Spleen (tissue), 13 donors: Measurements from ENCODE around the gene ARHGAP24. TPM values are rescaled to one million over a fixed set of nuclear protein-coding genes. Genes with fewer than 3 reads are reported as not detected.

ENCODE experiments used
- DNase-seq: peaks from one replicate; pipeline ENCODE4 v3.0.0-alpha.2; 2020
- H3K27ac ChIP-seq, 8 donors: fragments of 200-600 bp; sonication (generic) in 7 of 8; 1 replicate in 4 of 8; 2 replicates in 4 of 8; pipeline versions ENCODE4 v1.5.0 to v1.8.0; 2016 to 2021; ENCODE audit warnings: inconsistent platforms in 4 of 8, mild to moderate bottlenecking in 4 of 8, moderate library complexity in 1 of 8
- H3K27me3 ChIP-seq, 7 donors: fragments of 200-600 bp; sonication (generic) in 6 of 7; replicated peaks in 1 of 7; 1 replicate in 4 of 7; 2 replicates in 3 of 7; pipeline versions ENCODE4 v1.5.0 to v1.8.0; 2016 to 2021; ENCODE audit warnings: inconsistent platforms in 3 of 7, mild to moderate bottlenecking in 1 of 7
- H3K36me3 ChIP-seq, 6 donors: fragments of 200-600 bp; sonication (generic) in 5 of 6; 1 replicate in 4 of 6; 2 replicates in 2 of 6; pipeline versions ENCODE4 v1.5.0 to v1.8.0; 2016 to 2021; ENCODE audit warnings: inconsistent platforms in 2 of 6
- H3K4me1 ChIP-seq, 6 donors: fragments of 200-600 bp; sonication (generic) in 5 of 6; 1 replicate in 3 of 6; 2 replicates in 3 of 6; pipeline versions ENCODE4 v1.5.0 to v1.8.0; 2016 to 2021; ENCODE audit warnings: inconsistent platforms in 3 of 6
- H3K4me3 ChIP-seq, 8 donors: fragments of 200-600 bp; sonication (generic) in 7 of 8; 1 replicate in 4 of 8; 2 replicates in 4 of 8; pipeline versions ENCODE4 v1.5.0 to v1.8.0; 2016 to 2021; ENCODE audit warnings: inconsistent platforms in 4 of 8, mild to moderate bottlenecking in 4 of 8, moderate library complexity in 2 of 8
- H3K9me3 ChIP-seq, 8 donors: fragments of 200-600 bp; sonication (generic) in 7 of 8; 1 replicate in 4 of 8; 2 replicates in 4 of 8; pipeline versions ENCODE4 v1.5.0 to v1.8.0; 2016 to 2021; ENCODE audit warnings: inconsistent platforms in 4 of 8
- CTCF ChIP-seq, 11 experiments: fragments of 200-600 bp in 7 of 11; fragments of 450-650 bp in 4 of 11; sonication (generic) in 4 of 11; IDR thresholded peaks in 8 of 11; conservative IDR thresholded peaks in 3 of 11; 1 replicate in 7 of 11; 2 replicates in 4 of 11; pipeline versions ENCODE4 v1.4.0 to v1.8.0; 2016 to 2021; ENCODE audit warnings: antibody characterized with exemption in 11 of 11, inconsistent platforms in 4 of 11, mild to moderate bottlenecking in 1 of 11
- POLR2A ChIP-seq, 3 donors: fragments of 450-650 bp; IDR thresholded peaks; one replicate each; pipeline ENCODE4 v1.5.1; 2017; ENCODE audit warnings: antibody characterized with exemption in 3 of 3, mild to moderate bottlenecking in 1 of 3
- POLR2AphosphoS5 ChIP-seq, 3 donors: sonication (generic); formaldehyde crosslinking; IDR thresholded peaks; one replicate each; pipeline ENCODE4 v1.5.1; 2017; ENCODE audit warnings: antibody characterized with exemption in 3 of 3
- WGBS, 5 donors: extraction: QIAGEN DNeasy Blood & Tissue Kit in 3 of 5; methylation state at CpG; one replicate each; pipeline versions ENCODE4 v1.1.5 to v1.1.7; 2013 to 2018; 5-methylcytosine and 5-hydroxymethylcytosine counted together
- intact Hi-C: fragments of 100-400 bp; cut with DNase I; formaldehyde crosslinking; loops from one replicate; pipeline ENCODE4 v1.15.0; 2023; ENCODE audit warnings: low total_unique reads
- long read RNA-seq, 2 donors: transcript quantifications; one replicate each; lab custom pipeline, GENCODE V29; 2026
- polyA plus RNA-seq, 3 donors: library from polyadenylated mRNA; stranded (reverse); fragments of 200-250 nt; gene quantifications; one replicate each; pipeline ENCODE4 v1.2.1, GENCODE V29; 2013
- total RNA-seq, 7 donors: library from RNA; depleted of rRNA in 3 of 7; stranded (reverse); fragments of >200 nt in 3 of 7; fragmentation: NEBNext Ultra II Directional in 4 of 7; extraction: Animal tissue kit (Norgen Biotek cat#: 25700) in 4 of 7; gene quantifications; one replicate each; pipeline versions ENCODE4 v1.1.0 to v1.2.1, GENCODE V29; 2016 to 2021
- donor health status: healthy with polysubstance abuse.
- donor health status: DM: no; HTN: no; CAD: no; lungs with moderate emphysema.
- donor health status: DM: no; HTN: no; CAD: no.
- donor health status: Bipolar disorder and iron deficiency.
- donor health status: healthy.
- donor health status: DM: no; HTN: no; CAD: no.
- donor health status: DM: yes; HTN: yes; CAD: no.

The ARHGAP24 gene
- 100 to 1,000 TPM; 104 to 199 (median 147) TPM for total RNA-seq
- polyA plus RNA-seq, result 10 to 100 TPM; 23.1 to 32.7 (median 24.4) TPM
- long read RNA-seq, donor 1, partial matches to known transcripts, result 0 of 4 reads
- long read RNA-seq, donor 1, other reads (novel, unspliced or antisense), result 0 of 4 reads
- long read RNA-seq, donor 2, full-length matches to known transcripts, result 1 of 1 reads
- long read RNA-seq, donor 2, partial matches to known transcripts, result 0 of 1 reads
- long read RNA-seq, donor 2, other reads (novel, unspliced or antisense), result 0 of 1 reads

- 1 to 6% (median 2%) methylated on average over 35 to 41 of the region's 41 CpGs for WGBS, 5 donors
- Histone ChIP-seq H3K27ac (peak within 1 kb of the TSS; percentile 77 to 94 (median 91)), H3K4me3 (peak within 1 kb of the TSS; percentile 46 to 77 (median 60)), H3K9me3 (no peaks in the 10 kb centered on the region), H3K36me3 (no peaks in the 10 kb centered on the region), H3K27me3 (no peaks in the 10 kb centered on the region), H3K4me1 (peaks cover 9 to 59% (median 26%) of the 10 kb centered on the region in 6 donors)
- peak; percentile 95 for DNase-seq
- intact Hi-C loops, result no loop called here
- TF ChIP-seq POLR2AphosphoS5 (IDR thresholded peaks at IDR 0.05) (peak; percentile 84 to 86 (median 85)), POLR2A (IDR thresholded peaks at IDR 0.05) (peak in 1 of 3 donors; percentile 54), CTCF (IDR thresholded peaks at IDR 0.05 in 8 of 11, conservative IDR thresholded peaks at IDR 0.05 in 3 of 11) (peak in 1 of 11 experiments; percentile 32)
These were observed at the start of gene ARHGAP24 for GRCh38 chr4:85474818-85475630. Gene ARHGAP24, plus strand, starts transcription at chr4:85475150.

GRCh38 chr4:85426366-85426765 is 48.6 kb upstream of the ARHGAP24 start:
- Histone ChIP-seq H3K4me1 (peaks cover 0 to 3% (median 0%) of the 10 kb centered on the region in 6 donors), H3K9me3 (no peaks in the 10 kb centered on the region), H3K27me3 (no peaks in the 10 kb centered on the region), H3K27ac (no peak overlapping the region), H3K36me3 (no peaks in the 10 kb centered on the region), H3K4me3 (no peak overlapping the region)
- DNase-seq, result no peak
- no peak for TF ChIP-seq POLR2AphosphoS5 (IDR thresholded peaks at IDR 0.05)
- intact Hi-C loops, result no loop called here
- WGBS, 5 donors, result 75 to 84% (median 80%) methylated on average over 3 of the region's 3 CpGs

GRCh38 chr4:85427123-85427522 is 47.8 kb upstream of the ARHGAP24 start:
- no peak for DNase-seq
- intact Hi-C loops, result no loop called here
- no peaks in the 10 kb centered on the region for H3K9me3 ChIP-seq
- no peaks in the 10 kb centered on the region for H3K27me3 ChIP-seq
- TF ChIP-seq CTCF (IDR thresholded peaks at IDR 0.05 in 8 of 11, conservative IDR thresholded peaks at IDR 0.05 in 3 of 11) (no peak), POLR2AphosphoS5 (IDR thresholded peaks at IDR 0.05) (no peak), POLR2A (IDR thresholded peaks at IDR 0.05) (no peak)
- H3K36me3 ChIP-seq, result no peaks in the 10 kb centered on the region
- H3K4me1 ChIP-seq, result peaks cover 0 to 3% (median 0%) of the 10 kb centered on the region in 6 donors
- H3K27ac ChIP-seq, result no peak overlapping the region
- no peak overlapping the region for H3K4me3 ChIP-seq
- WGBS, 5 donors, result 79 to 92% (median 88%) methylated on average over 1 of the region's 1 CpG

- Histone ChIP-seq H3K27ac (no peak overlapping the region), H3K27me3 (no peaks in the 10 kb centered on the region), H3K4me1 (no peaks in the 10 kb centered on the region), H3K9me3 (no peaks in the 10 kb centered on the region), H3K4me3 (no peak overlapping the region), H3K36me3 (no peaks in the 10 kb centered on the region)
- WGBS, 5 donors, result 80 to 98% (median 92%) methylated on average over 3 of the region's 3 CpGs
- TF ChIP-seq CTCF (IDR thresholded peaks at IDR 0.05 in 8 of 11, conservative IDR thresholded peaks at IDR 0.05 in 3 of 11), result no peak
- TF ChIP-seq POLR2AphosphoS5 (IDR thresholded peaks at IDR 0.05), result no peak
- no peak for TF ChIP-seq POLR2A (IDR thresholded peaks at IDR 0.05)
- intact Hi-C loops, result no loop called here
- DNase-seq, result no peak
These were observed 44.7 kb upstream of the ARHGAP24 start for GRCh38 chr4:85430226-85430625.
